MM.1S (cell line): Measurements from ENCODE around the gene TMIGD2.

ENCODE experiments used
- EZH2 ChIP-seq: fragments of 300-600 bp; sonication (generic); optimal IDR thresholded peaks from 2 replicates; pipeline ENCODE3; 2017; ENCODE audit warnings: low read depth, mild to moderate bottlenecking, antibody characterized with exemption, low read length, mixed read lengths
- TF ChIP-seq, protein P1 (sequence below): fragments of 300-600 bp; sonication (generic); IDR thresholded peaks from 2 replicates; pipeline ENCODE4 v1.5.1; 2016; ENCODE audit warnings: antibody characterized with exemption, low read length, mixed read lengths

GRCh38 chr19:4305659-4306058, 3.5 kb upstream of the TMIGD2 start:
- TF ChIP-seq, protein P1, sequence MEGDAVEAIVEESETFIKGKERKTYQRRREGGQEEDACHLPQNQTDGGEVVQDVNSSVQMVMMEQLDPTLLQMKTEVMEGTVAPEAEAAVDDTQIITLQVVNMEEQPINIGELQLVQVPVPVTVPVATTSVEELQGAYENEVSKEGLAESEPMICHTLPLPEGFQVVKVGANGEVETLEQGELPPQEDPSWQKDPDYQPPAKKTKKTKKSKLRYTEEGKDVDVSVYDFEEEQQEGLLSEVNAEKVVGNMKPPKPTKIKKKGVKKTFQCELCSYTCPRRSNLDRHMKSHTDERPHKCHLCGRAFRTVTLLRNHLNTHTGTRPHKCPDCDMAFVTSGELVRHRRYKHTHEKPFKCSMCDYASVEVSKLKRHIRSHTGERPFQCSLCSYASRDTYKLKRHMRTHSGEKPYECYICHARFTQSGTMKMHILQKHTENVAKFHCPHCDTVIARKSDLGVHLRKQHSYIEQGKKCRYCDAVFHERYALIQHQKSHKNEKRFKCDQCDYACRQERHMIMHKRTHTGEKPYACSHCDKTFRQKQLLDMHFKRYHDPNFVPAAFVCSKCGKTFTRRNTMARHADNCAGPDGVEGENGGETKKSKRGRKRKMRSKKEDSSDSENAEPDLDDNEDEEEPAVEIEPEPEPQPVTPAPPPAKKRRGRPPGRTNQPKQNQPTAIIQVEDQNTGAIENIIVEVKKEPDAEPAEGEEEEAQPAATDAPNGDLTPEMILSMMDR, result no peak
- TF ChIP-seq EZH2, result no peak
